ENCODE data around the gene NLGN1.

NLGN1 gene

DNA sequence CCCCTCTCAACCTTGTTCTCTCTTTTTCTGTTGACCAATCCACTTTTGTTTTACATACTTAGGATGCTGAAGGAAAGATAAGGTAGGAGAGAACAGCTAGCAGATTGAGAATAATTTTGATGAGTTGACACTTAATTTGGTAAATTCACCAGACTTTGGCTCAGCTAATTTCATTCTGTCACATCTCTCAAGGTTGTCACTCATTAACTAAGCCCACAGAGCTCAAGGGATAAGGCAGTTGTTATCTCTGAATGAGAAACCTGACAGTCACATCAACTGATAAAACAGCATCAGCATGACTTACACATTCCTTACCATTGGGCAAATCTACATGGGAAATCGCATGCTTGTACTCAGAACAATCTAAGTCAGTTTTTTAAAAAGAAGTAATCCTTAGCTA lies 591.4 kb downstream of the NLGN1 start:
- DNase-seq (ENCODE audit: low read depth), result no peak

DNA sequence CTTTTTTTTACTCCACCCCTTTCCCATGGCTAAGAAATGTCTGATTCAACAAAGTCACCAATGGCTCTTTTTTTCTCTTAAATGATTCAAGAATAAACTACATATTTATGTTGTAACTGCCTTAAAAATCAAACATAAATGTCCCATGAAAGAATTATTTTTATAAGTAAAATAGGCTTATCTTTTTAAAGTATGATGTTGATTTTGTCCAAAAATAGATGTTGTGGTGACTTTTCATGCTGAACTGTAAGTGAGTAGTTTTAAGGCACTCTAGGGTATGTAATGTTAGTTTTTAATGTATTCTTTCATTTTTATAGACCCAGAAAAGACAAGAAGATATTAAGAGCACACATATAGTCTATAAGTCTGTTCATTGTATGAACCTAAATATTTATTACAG lies 594.9 kb downstream of the NLGN1 start:
- no peak for DNase-seq (ENCODE audit: low read depth)

DNA sequence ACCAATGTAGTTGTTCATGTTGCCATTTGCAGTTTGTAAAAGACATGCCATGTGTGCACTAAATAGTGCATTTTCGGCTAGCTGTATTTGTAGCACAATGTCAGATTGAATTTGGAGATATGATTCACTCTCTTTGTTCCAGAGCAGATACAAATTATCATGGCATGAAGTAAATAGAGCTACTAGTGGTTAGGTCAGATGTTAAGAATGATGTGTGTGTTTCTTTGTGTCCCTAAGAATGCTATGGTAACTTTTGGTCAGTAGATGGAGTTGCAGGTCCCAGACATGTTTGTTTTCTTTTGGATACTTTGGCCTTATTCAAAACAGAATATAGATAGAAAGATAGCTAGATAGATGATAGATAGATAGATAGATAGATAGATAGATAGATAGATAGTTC lies 595.8 kb downstream of the NLGN1 start:
- no peak for DNase-seq (ENCODE audit: low read depth)

DNA sequence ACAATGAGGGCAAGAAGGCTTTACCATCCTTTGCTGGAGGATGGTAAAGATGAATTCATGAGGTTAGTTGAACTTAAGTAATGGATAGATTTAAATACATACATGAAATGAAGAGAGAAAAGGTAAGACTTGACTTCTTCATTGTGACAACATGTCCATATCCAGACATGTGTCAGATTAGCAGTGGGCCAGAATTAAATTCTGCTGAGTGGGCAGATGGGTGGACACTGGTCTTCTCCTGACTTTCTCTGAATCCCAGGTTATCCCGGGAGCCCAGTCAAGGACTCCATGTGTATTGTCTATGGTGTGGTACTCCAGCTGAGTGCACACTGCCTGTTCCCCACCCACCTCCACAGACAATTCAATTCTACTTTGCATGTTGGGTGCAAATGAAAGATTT lies 603.1 kb downstream of the NLGN1 start:
- DNase-seq (ENCODE audit: low read depth), result no peak

DNA sequence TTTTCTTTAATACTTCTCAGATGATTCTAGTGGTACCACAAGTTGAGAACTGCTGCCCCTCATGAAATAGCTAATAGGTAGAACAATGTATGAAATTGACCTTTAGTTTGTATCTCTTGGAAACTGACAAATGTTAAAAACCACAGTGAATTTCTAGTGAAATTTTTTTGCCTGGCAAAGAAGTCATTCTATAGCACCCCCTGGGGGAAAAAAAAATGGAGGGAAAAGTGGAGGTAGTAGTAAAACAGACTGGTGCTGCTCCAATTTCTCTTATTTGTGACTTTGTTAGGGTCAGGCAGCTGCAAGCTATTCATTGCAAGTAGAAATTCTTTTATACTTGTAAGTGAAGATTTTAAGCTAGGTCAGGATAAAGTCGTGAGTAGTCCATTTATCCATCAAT lies 605.0 kb downstream of the NLGN1 start:
- DNase-seq (ENCODE audit: low read depth), result no peak

DNA sequence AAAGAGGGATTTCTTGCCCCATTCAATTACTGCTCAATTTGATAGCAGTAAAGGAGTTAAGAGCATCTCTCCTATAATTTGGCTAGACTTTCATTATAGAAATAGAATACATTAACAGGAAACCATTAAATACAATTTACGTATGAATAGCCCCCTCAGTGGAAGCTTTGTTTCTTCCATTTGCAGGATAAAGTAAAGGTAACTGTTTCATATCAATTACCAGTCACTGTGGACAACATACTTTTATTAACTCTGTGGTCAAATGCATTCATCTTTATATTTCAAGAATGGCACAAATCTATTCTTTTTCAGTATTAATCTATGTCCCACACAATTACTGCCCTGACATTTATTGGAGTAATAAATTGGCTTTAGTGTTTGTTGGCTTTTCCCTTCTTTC lies 613.4 kb downstream of the NLGN1 start:
- no peak for DNase-seq (ENCODE audit: low read depth)

DNA sequence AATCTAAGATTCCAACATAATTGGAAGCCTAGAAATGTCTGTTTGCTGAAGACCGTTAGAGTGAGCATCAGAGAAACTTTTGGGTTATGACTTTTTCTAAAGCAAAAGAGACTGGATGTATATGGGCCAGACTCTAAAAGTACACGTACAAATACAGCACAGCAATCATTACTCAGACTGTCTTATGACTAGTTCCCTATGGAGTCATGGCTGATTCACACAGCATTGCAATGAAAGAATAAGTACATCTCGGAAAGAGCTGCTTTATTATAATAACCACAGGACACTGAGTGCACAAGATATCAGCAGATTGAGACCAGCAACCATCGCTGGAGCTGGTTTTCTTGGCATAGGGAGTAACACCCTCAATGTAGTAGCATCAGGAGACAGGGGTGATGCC lies 618.6 kb downstream of the NLGN1 start:
- DNase-seq (ENCODE audit: low read depth), result no peak

DNA sequence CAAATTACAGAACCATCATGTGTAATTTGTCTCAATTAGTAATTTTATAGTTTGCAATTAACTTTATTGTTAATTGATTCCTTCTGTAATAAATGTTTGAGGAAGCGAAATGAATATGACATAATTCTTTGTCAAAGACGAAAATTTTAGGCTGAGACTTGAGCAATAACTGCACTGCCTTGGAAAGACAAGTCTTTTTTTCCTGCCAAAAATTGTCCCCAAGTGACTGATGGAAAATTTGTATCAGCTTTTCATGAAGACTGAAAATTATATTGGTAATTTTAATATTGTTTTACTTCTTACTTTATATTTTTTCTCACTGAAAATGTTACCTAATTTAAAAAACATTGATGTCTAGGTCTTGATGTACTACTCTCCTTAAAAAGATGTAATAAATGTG lies 622.6 kb downstream of the NLGN1 start:
- no peak for DNase-seq (ENCODE audit: low read depth)

DNA sequence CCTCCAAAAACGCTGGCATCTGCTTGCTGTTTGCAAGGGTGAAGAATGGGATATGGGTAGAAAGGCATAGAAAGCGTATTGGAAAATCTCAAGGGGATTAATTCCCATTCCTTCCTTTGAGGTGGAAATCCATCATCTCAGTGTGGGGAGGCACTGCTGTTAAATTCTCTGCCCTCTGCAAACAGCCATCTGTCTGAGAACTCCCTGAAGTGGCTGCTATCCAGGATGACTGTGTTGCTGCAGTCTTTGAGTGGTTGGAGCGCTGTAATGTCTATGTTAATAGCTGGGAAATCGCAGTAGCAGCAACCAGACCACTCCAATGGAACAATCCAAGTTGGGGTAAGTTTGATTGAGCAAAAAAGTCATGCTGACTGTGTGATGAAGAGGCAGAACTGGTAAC lies 625.9 kb downstream of the NLGN1 start:
- DNase-seq (ENCODE audit: low read depth), result no peak

DNA sequence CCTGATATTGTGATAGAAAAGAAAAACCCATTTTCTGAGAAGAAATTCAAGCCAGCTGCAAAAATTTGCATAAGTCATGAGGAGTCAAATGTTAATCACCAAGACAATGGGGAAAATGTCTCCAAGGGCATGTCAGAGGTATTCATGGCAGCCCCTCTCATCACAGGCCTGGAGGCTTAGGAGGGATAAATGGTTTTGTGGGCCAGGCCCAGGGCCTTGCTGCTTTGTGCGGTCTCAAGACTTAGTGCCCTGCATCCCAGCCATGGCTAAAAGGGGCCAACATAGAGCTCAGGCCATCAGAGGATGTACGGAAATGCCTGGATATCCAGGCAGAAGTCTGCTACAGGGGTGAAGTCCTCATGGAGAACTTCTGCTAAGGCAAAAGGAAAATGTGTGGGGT lies 631.1 kb downstream of the NLGN1 start:
- DNase-seq (ENCODE audit: low read depth), result no peak

DNA sequence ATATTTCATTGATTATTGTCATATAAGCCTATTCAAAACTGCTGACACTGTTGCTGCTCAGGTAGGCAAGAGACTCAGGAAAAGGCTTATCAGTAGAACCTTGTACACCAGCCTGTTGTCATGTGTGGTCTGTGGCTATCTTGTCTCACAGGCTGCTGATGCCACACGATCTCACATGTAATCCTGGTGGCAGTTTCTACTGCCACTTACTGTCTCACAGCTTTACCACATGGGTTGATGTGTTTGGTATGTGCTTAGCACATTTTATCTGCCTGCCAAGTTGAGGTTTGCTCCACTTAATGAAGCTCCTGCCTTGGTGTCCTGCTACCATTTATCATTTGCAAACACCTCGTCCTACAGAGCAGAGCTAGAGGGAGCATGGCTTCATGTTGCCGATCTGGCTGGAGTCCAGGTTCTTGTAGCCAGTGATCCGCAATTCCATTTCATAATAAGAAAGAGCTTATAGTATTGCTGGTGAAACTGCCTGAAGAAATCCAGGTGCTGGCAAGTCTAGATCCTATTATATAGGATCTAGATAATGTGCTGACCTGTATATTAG lies 637.9 kb downstream of the NLGN1 start:
- no peak for DNase-seq (ENCODE audit: low read depth)

DNA sequence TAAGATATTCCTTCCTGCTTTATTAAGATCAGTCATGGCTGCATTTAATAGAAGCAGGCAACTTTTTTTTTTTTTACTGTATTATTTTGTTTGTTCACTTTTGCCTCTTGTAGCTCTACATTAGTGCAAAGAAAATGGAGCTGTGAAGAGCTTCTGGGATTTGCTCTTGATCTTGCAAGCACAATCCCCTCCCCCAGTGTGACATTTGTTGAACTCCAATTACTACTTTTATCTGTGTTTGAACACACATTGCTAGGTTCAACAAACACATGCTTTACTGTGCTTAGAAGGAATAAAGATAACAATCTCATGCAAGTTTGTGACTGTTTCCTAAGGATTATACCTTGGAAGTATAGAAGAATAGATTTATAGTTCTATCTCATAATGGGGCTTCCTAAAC lies 648.8 kb downstream of the NLGN1 start:
- DNase-seq (ENCODE audit: low read depth), result no peak

DNA sequence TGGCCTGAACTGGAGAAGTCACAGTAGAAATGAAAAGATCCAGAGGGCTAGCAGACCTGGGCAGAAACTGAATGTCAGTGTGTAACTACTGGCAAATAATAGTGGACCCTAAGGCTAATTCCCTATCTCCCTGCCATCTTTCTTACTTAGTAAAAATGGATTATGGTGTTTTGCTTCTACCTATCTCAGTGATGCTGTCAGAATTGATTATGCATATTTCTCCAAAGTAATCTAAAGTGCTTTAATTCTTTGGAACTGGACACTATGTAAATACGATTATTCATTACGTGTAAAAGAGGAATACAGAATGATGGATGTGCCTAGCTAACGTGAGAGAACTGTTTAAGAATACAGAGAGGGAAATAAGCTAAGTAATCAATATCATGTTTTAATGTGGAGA lies 651.9 kb downstream of the NLGN1 start:
- no peak for DNase-seq (ENCODE audit: low read depth)

DNA sequence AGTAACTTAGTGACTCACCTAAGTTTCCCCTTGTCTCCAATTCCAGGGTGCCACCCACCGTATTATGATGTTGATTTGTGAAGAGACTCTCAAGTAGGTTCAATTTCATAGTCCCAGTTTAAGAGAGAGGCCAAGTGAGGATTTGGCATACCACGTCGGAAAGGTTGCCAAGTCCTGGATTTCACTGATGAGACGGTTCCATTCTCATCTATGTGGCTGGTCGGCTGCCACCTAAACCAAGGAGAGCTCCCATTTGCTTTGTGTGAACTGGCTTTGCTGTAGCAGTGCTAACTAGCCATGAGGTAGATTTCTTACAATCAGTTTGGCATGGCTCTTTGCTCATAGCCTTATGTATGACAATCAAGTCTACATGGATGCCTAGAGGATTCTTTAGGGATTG lies 653.6 kb downstream of the NLGN1 start:
- no peak for DNase-seq (ENCODE audit: low read depth)

DNA sequence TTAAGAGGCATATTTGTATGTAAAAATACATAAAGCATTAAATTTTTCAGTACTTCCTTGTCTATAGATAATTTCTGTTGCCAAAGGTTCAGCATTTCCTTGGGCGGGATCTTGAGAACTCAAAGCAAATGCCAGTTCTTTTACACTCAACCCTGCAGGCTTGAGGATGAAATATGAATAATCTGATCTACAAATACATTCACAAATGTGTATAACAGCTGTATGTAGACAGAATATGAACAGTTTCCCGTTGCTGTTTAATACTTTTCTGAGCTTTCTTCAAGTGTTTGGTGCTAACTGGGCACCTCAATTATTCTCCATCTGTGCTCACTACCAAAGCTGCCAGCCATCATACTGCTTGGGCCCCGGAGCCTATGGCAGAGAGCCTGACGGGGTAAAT lies 661.3 kb downstream of the NLGN1 start:
- no peak for DNase-seq (ENCODE audit: low read depth)

DNA sequence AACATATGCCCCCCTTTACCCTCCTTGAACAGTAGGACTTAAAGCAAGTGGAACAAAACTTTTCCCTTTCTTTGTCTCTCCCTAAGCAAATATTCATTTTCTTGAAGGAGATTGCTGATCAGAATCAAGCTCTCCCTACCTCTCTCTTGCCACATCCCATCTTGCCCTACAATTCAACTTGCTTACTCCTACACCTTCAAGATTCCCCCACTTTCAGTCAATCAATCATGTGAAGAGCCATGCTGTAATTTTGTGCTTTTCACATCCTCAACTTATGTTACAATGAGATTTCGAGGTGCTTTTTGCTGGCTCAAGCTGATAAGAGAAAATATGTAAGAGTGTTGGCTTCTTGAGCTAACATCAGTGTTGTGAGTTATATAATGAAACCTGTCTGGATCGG lies 662.9 kb downstream of the NLGN1 start:
- DNase-seq (ENCODE audit: low read depth), result no peak

DNA sequence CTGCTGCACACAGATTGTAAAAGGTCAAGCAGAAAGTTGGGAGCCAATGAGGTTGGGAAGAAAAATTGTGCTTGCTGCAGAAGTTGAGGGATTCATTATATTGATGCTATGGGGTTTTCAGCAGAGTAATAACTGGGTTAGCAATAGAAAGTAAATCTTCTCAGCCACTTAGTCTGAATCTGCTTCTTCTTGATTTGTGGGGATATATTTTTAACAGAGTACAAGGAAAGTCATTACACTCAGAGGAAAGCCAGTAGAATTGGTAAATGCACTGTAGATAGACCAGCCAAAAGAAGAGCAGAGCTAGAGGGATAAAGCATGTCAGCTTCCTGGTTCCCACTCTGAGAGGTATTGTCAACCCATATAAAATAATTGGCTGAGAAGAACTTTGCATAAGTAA lies 663.6 kb downstream of the NLGN1 start:
- DNase-seq (ENCODE audit: low read depth), result no peak

DNA sequence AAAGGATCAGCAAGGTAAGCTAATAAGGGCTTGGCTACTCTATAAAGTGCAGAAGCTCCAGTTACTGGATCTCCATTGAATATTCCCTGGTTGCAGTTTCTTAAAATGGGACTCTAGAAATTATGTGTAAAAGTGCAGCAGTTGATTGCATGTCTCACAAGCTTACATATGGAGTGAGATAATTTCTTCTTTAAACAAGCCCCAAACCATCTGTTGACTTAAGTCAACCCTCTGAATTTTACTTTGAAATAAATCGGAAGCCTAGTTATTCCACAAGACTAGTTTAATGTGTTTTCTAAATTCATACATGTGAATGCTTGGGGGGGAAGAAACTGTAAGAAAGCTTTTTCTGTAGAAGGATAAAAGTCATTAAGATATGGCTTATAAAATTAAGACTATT lies 664.2 kb downstream of the NLGN1 start:
- no peak for DNase-seq (ENCODE audit: low read depth)

DNA sequence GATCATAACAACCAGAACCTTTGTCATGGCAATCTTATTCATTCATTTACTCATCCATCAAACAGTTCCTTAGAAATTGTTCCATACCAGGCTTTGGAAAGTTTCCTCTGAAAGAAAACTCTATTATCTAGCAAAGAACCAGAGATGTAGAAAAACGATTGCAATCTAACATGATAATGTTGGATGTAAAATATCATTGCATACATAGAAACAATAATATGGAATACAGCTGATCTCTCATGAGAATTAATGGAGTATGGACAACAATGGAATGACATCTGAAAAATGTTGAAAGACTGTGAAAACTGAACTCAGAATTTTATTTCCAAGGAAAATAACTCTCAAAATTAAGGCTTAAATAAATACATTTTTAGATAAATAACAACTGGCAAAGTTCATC lies 665.4 kb downstream of the NLGN1 start:
- DNase-seq (ENCODE audit: low read depth), result no peak

DNA sequence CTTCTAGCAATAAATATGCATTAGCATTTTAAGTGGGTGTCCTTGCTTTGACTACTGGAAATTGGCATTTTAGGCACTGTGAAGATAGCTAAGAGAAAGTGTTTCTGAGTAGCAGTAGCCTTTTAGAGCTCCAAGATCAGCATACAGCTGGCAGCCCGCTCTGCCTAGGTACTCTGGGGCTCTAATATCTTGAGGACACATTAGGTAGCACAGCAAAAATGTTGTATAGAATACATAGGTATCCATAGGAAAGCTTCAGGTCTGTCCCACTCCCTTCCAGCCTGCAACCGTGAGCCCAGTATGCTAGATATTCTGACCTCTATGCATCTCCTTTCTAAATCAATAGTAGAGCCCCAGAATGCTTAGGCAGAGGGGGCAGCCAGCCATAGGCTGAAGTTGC lies 670.5 kb downstream of the NLGN1 start:
- DNase-seq (ENCODE audit: low read depth), result no peak

DNA sequence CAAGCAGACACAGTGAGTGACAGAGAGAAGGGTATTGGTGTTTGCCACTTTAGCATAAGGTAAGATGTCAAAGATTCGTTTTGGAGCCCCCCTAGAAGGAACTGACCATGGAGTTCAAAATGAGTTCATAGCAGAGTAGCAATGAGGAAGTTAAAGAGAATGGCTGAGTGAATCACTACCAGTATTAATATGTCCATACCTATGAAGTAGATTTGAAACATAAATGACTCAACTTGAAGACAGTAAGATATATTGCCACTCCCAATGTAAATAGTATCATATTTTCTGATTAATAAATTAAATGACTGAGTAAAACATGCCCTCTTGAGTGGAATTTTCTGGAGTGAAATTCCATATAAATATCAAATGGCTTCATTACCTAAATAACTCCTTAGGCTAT lies 675.1 kb downstream of the NLGN1 start:
- no peak for DNase-seq (ENCODE audit: low read depth)

DNA sequence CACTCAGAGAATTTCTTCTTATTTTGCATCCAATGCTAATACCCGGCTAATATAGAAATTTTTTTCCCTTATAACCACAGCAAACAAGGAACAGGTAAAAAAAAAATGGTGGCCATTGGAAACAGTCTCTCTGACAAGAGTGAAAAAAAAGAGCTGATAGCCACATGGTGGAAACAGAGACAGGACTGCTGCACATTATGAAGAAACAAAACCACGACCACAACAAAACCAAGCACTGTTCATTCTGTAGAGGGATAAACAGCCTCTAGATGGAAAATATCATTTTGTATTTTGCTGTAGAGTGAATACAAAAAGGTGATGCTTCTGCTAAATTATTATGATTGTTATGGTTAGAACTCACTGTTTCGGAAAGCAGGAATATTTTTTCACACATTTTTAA lies 686.2 kb downstream of the NLGN1 start:
- DNase-seq (ENCODE audit: low read depth), result no peak

DNA sequence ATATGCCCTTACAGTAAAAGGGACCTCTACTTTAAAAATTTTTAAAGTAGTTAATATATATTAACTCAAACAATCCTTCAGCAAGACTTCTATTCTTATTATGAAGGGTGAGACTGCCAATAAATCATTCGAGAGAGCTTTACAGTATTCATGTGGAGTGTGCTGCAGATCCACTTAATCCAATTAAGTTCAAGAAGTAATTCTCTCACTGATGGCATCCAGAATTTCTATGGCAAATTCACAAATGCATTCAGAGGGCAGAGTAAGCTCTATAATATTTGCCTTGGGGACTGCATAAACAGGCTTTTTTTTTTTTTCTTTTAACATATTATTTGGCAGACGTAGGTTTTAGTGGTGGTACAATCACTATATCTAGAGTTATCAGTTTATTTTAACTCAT lies 692.0 kb downstream of the NLGN1 start:
- DNase-seq (ENCODE audit: low read depth), result no peak

DNA sequence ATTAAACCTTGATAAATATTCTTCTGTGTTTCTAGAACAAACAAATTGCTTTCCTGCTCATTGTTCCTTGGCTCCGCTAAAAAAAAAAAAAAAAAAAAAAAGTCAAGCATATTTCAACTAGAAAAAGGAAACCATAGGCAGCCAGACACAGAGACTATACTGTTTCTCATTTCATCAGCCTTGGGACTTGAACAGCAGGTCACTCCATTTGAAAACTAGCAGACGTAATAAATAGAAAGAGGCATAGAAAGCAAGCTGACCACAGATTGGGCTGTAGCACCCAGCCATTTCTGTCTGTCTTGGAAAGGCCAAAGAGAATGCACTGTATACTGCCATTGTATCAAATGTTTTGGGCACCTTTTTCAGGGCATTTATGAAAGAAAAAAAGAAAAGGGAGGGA lies 697.1 kb downstream of the NLGN1 start:
- DNase-seq (ENCODE audit: low read depth), result no peak

DNA sequence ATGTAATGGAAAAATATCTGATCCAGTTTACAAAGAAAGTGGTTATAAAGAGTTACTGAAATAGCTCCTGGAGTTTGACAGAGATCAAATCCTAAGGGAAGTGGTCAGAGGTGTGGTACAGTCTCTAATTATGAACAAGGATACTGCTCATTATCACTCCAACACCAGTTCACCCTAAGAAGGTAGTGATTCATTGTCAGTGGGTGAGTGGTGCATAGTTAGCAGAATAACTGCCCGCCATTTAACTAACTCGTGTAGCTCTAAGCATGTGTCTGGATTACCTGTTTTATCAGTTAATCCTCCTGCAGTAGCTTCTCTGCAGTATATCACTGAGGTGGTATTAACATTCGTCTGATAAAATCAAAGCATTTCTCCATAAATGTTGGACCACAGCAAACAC lies 700.1 kb downstream of the NLGN1 start:
- DNase-seq (ENCODE audit: low read depth), result no peak
